Liver (tissue), 9 donors: ENCODE data around the gene MSMB. TPM values are rescaled to one million over a fixed set of nuclear protein-coding genes. Genes with fewer than 3 reads are reported as not detected.
"Not testable (repeated sequence)": the region's sequence is repeated elsewhere in the genome, so short reads cannot be mapped to it uniquely, and the experiment has no call there.

Source experiments
- DNase-seq: peaks from one replicate; pipeline ENCODE4 v3.0.0-alpha.2; 2017; ENCODE audit warnings: low spot score
- H3K27ac ChIP-seq, 2 donors: one replicate each; pipeline ENCODE4 v1.7.0; 2013; ENCODE audit warnings: inconsistent platforms in 2 of 2, low read length in 2 of 2, control low read depth in 1 of 2, low read depth in 1 of 2, mild to moderate bottlenecking in 1 of 2
- H3K27me3 ChIP-seq, 4 donors: one replicate each; pipeline versions ENCODE4 v1.6.1 to v1.7.0; 2013; ENCODE audit warnings: low read length in 3 of 4, inconsistent platforms in 1 of 4, mild to moderate bottlenecking in 1 of 4, moderate library complexity in 1 of 4; ENCODE audit not compliant: control insufficient read depth in 4 of 4, insufficient read depth in 4 of 4
- H3K36me3 ChIP-seq, 4 donors: one replicate each; pipeline versions ENCODE4 v1.6.1 to v1.7.0; 2013; ENCODE audit warnings: low read length in 3 of 4, mild to moderate bottlenecking in 3 of 4, low read depth in 1 of 4, moderate library complexity in 1 of 4; ENCODE audit not compliant: control insufficient read depth in 4 of 4, insufficient read depth in 3 of 4
- H3K4me1 ChIP-seq, 4 donors: one replicate each; pipeline versions ENCODE4 v1.6.1 to v1.7.0; 2013; ENCODE audit warnings: low read length in 3 of 4, mild to moderate bottlenecking in 3 of 4, moderate library complexity in 1 of 4; ENCODE audit not compliant: control insufficient read depth in 4 of 4, insufficient read depth in 4 of 4
- H3K4me3 ChIP-seq, 3 donors: one replicate each; pipeline versions ENCODE4 v1.6.1 to v1.7.0; 2013; ENCODE audit warnings: low read length in 3 of 3, control low read depth in 1 of 3, low read depth in 1 of 3, mild to moderate bottlenecking in 1 of 3
- H3K9ac ChIP-seq, 2 donors: one replicate each; pipeline ENCODE4 v1.7.0; 2013; ENCODE audit warnings: low read length in 2 of 2, mild to moderate bottlenecking in 2 of 2, moderate library complexity in 2 of 2, control low read depth in 1 of 2, low read depth in 1 of 2
- H3K9me3 ChIP-seq, 4 donors: one replicate each; pipeline versions ENCODE4 v1.6.1 to v1.7.0; 2013; ENCODE audit warnings: low read length in 3 of 4; ENCODE audit not compliant: control insufficient read depth in 4 of 4
- CTCF ChIP-seq: fragments of 150-350 bp; IDR thresholded peaks from 2 replicates; pipeline ENCODE4 v1.5.1; 2017; ENCODE audit warnings: improper control_type of control experiment, low read depth, low read length; ENCODE audit not compliant: missing input control
- FOXA2 ChIP-seq: IDR thresholded peaks from 2 replicates; pipeline ENCODE4 v1.6.1; 2016; ENCODE audit warnings: antibody characterized with exemption
- GABPA ChIP-seq, 2 donors: IDR thresholded peaks in 1 of 2; conservative IDR thresholded peaks in 1 of 2; 2 replicates each; pipeline ENCODE4 v1.6.1; 2016; ENCODE audit warnings: antibody characterized with exemption in 2 of 2, mild to moderate bottlenecking in 1 of 2, moderate library complexity in 1 of 2
- HNF4A ChIP-seq, 2 donors: conservative IDR thresholded peaks; 2 replicates each; pipeline ENCODE4 v1.6.1; 2016; ENCODE audit warnings: antibody characterized with exemption in 2 of 2, mild to moderate bottlenecking in 2 of 2
- MAX ChIP-seq: IDR thresholded peaks from 2 replicates; pipeline ENCODE4 v1.6.1; 2016; ENCODE audit warnings: antibody characterized with exemption
- NR2F2 ChIP-seq: IDR thresholded peaks from 2 replicates; pipeline ENCODE4 v1.6.1; 2016; ENCODE audit warnings: antibody characterized with exemption
- RAD21 ChIP-seq, 2 donors: IDR thresholded peaks; 2 replicates each; pipeline ENCODE4 v1.6.1; 2016; ENCODE audit warnings: antibody characterized with exemption in 2 of 2, mild to moderate bottlenecking in 2 of 2
- RXRA ChIP-seq, 2 donors: IDR thresholded peaks; 2 replicates each; pipeline ENCODE4 v1.6.1; 2017 to 2018; ENCODE audit warnings: antibody characterized with exemption in 2 of 2, mild to moderate bottlenecking in 1 of 2
- TAF1 ChIP-seq: conservative IDR thresholded peaks from 2 replicates; pipeline ENCODE4 v1.6.1; 2016; ENCODE audit warnings: antibody characterized with exemption, mild to moderate bottlenecking
- ZBTB33 ChIP-seq: IDR thresholded peaks from 2 replicates; pipeline ENCODE4 v1.6.1; 2016; ENCODE audit warnings: antibody characterized with exemption
- whole genome bisulfite sequencing: extraction: QIAGEN DNeasy Blood & Tissue Kit; methylation state at CpG from one replicate; pipeline ENCODE4 v1.1.7; 2013; 5-methylcytosine and 5-hydroxymethylcytosine counted together
- polyA plus RNA-seq, 2 donors: library from polyadenylated mRNA; stranded (reverse) in 1 of 2; unstranded in 1 of 2; fragments of 200-250 nt in 1 of 2; fragments of >200 nt in 1 of 2; fragmentation: Nextera tagmentation in 1 of 2; extraction: Ambion mirVana in 1 of 2; gene quantifications; one replicate each; pipeline versions ENCODE4 v1.2.1 to v1.2.3, GENCODE V29; 2013 to 2015
- total RNA-seq, 2 donors: library from RNA; depleted of rRNA; stranded (reverse); fragments of >200 nt; gene quantifications; one replicate each; pipeline ENCODE4 v1.2.3, GENCODE V29; 2014
- donor health status: healthy.
- donor health status: healthy.
- donor health status: healthy.
- donor health status: healthy.
- donor health status: healthy.

The MSMB gene
- total and polyA plus RNA-seq, 4 donors = not detected

- Histone ChIP-seq H3K27me3 (no peaks in the 10 kb centered on the region), H3K4me3 (no peak overlapping the region), H3K36me3 (no peaks in the 10 kb centered on the region), H3K9me3 (no peaks in the 10 kb centered on the region), H3K4me1 (no peaks in the 10 kb centered on the region), H3K9ac (no peak overlapping the region), H3K27ac (no peak overlapping the region)
- no peak for TF ChIP-seq FOXA2
- DNase-seq = no peak
- 63% methylated on average over 11 of the region's 11 CpGs for WGBS
These were observed 5.0 kb upstream of the MSMB start for GRCh38 chr10:46050941-46051623.

- not testable (repeated sequence) for H3K9me3 ChIP-seq, H3K4me1 ChIP-seq, H3K27ac ChIP-seq, DNase-seq, H3K27me3 ChIP-seq, H3K36me3 ChIP-seq, H3K9ac ChIP-seq, H3K4me3 ChIP-seq
- 97% methylated on average over 11 of the region's 11 CpGs for WGBS
These were observed 3.4 kb upstream of the MSMB start for GRCh38 chr10:46049497-46049831.

- Histone ChIP-seq H3K4me3 (no peak overlapping the region), H3K27ac (no peak overlapping the region), H3K27me3 (no peaks in the 10 kb centered on the region), H3K9me3 (no peaks in the 10 kb centered on the region), H3K36me3 (no peaks in the 10 kb centered on the region), H3K4me1 (no peaks in the 10 kb centered on the region), H3K9ac (no peak overlapping the region)
- peak; percentile 71 to 88 for TF ChIP-seq RXRA (IDR thresholded peaks at IDR 0.05)
- no peak for TF ChIP-seq GABPA (IDR thresholded peaks at IDR 0.05 in 1 of 2, conservative IDR thresholded peaks at IDR 0.05 in 1 of 2)
- no peak for TF ChIP-seq TAF1
- TF ChIP-seq CTCF = peak; percentile 22
- TF ChIP-seq HNF4A (conservative IDR thresholded peaks at IDR 0.05) = peak; percentile 18 to 57
- no peak for TF ChIP-seq ZBTB33
- peak; percentile 53 to 55 for TF ChIP-seq RAD21 (IDR thresholded peaks at IDR 0.05)
- no peak for TF ChIP-seq MAX
- no peak for TF ChIP-seq FOXA2
- TF ChIP-seq NR2F2 = no peak
- no peak for DNase-seq
- WGBS = 29% methylated on average over 2 of the region's 2 CpGs
These were observed 2.1 kb upstream of the MSMB start for GRCh38 chr10:46048152-46048551.
